HepG2 (cell line): Measurements from ENCODE around the gene MSMB. TPM values are rescaled to one million over a fixed set of nuclear protein-coding genes. Genes with fewer than 3 reads are reported as not detected.

Experiments used
- AFF4 ChIP-seq: sonication (generic); formaldehyde crosslinking; IDR thresholded peaks from 2 replicates; pipeline ENCODE4 v1.4.0; 2020; ENCODE audit warnings: missing genetic modification reagents
- BRD4 ChIP-seq: sonication (generic); formaldehyde crosslinking; IDR thresholded peaks from 2 replicates; pipeline ENCODE4 v1.4.0; 2020; ENCODE audit warnings: missing genetic modification reagents
- EP300 ChIP-seq, 3 experiments: sonication (generic) in 1 of 3; formaldehyde crosslinking in 1 of 3; IDR thresholded peaks; 2 replicates each; pipeline versions ENCODE4 v1.5.1 to v1.6.1; 2011 to 2020; ENCODE audit warnings: low read depth in 2 of 3, low read length in 2 of 3, borderline replicate concordance in 1 of 3, improper control_type of control experiment in 1 of 3, mild to moderate bottlenecking in 1 of 3, missing genetic modification reagents in 1 of 3, moderate library complexity in 1 of 3
- FOXK1 ChIP-seq: sonication (generic); formaldehyde crosslinking; IDR thresholded peaks from 2 replicates; pipeline ENCODE4 v1.4.0; 2020; ENCODE audit warnings: low read depth, missing genetic modification reagents, borderline replicate concordance
- HNF4A ChIP-seq: sonication (generic); formaldehyde crosslinking; IDR thresholded peaks from 2 replicates; pipeline ENCODE4 v1.4.0; 2020; ENCODE audit warnings: missing genetic modification reagents
- HOXA3 ChIP-seq: sonication (generic); formaldehyde crosslinking; IDR thresholded peaks from 2 replicates; pipeline ENCODE4 v1.5.0; 2020; ENCODE audit warnings: missing genetic modification reagents
- MLXIP ChIP-seq: sonication (generic); formaldehyde crosslinking; IDR thresholded peaks from 2 replicates; pipeline ENCODE4 v1.9.0; 2021; ENCODE audit warnings: missing genetic modification reagents, borderline replicate concordance
- MTA1 ChIP-seq: sonication (generic); formaldehyde crosslinking; IDR thresholded peaks from 2 replicates; pipeline ENCODE4 v1.4.0; 2020; ENCODE audit warnings: missing genetic modification reagents, mild to moderate bottlenecking, borderline replicate concordance
- TEAD3 ChIP-seq: optimal IDR thresholded peaks from 2 replicates; pipeline ENCODE3; 2016; ENCODE audit warnings: borderline replicate concordance
- ZNF142 ChIP-seq: sonication (generic); formaldehyde crosslinking; IDR thresholded peaks from 2 replicates; pipeline ENCODE4 v1.4.0; 2020; ENCODE audit warnings: missing genetic modification reagents
- ZNF251 ChIP-seq: sonication (generic); formaldehyde crosslinking; IDR thresholded peaks from 2 replicates; pipeline ENCODE4 v1.9.0; 2021; ENCODE audit warnings: mild to moderate bottlenecking, missing genetic modification reagents
- ZNF775 ChIP-seq: sonication (generic); formaldehyde crosslinking; IDR thresholded peaks from 2 replicates; pipeline ENCODE4 v1.4.0; 2020; ENCODE audit warnings: missing genetic modification reagents, mild to moderate bottlenecking, moderate library complexity, borderline replicate concordance
- polyA plus RNA-seq, 8 experiments: library from polyadenylated mRNA; depleted of rRNA in 3 of 8; stranded (reverse) in 7 of 8; unstranded in 1 of 8; fragments of >200 nt; fragmentation: Illumina TruSeq in 4 of 8; extraction: Trizol in 4 of 8; gene quantifications; 2 replicates each; pipeline versions ENCODE4 v1.2.1 to v1.2.3, GENCODE V29; 2011 to 2016; ENCODE audit warnings: low read depth in 4 of 8, missing spikeins in 1 of 8, mixed read lengths in 1 of 8; ENCODE audit not compliant: insufficient read depth in 1 of 8
- total RNA-seq, 5 experiments: library from RNA; depleted of rRNA; stranded (reverse); fragments of >200 nt; fragmentation: Illumina TruSeq; extraction: Trizol; gene quantifications; 2 replicates each; pipeline ENCODE4 v1.2.3, GENCODE V29; 2016; ENCODE audit warnings: low read depth in 1 of 5

MSMB gene
- total and polyA plus RNA-seq, 2 of the 13 experiments (the other 11 are each of a cell fraction or from before 2014, with no cell fraction given), result 0.84 TPM; not detected in 1

DNA sequence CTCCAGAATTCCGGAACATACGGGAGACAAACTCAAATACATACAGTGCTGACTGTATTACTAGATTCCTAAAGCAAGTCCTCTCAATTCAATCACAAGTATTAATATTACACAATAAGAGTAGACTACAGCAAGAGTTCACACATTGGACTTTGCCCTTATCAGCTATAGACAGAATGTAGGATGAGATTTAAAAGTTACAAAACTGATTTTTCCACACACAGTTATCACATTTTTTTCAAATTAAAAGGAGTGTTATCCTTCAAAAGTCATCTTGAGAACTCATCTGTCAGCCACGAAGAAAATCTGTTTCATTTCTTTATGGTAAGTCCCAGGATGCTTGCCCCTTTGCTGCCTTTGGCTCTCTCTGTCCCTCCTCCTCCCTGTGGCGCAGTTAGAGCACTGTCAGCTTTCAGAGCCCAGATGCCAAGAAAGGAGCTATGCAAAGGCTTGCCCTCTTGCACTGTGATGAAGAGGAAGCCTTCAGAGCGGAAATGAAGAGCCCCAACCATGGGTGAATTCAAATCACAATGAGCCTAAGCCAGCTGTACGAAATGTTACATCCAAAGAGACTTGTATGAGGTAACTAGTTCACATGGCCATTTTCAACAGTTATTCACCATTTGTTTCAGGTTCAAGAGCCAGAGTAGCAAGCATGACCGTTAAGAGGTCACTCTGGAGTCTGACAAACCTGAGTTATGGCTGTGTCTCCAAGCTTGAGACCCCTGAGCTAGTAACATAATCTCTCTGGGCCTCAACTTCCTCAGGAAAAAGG lies 26.3 kb downstream of the MSMB start (continued):
- TF ChIP-seq MLXIP (CRISPR knock-in tag) (no peak), EP300 (IDR thresholded peaks at IDR 0.05; ENCODE audit: low read depth in 2 of 2, low read length in 2 of 2) (no peak), EP300 (CRISPR knock-in tag; IDR thresholded peaks at IDR 0.05; ENCODE audit: borderline replicate concordance) (no peak), MTA1 (CRISPR knock-in tag) (no peak), FOXK1 (CRISPR knock-in tag) (no peak), TEAD3 (CRISPR knock-in tag) (peak; percentile 52), HOXA3 (CRISPR knock-in tag) (peak; percentile 8; the same call in 1 of the 2 replicates), BRD4 (CRISPR knock-in tag) (no peak), ZNF251 (CRISPR knock-in tag) (no peak), ZNF775 (CRISPR knock-in tag) (no peak), AFF4 (CRISPR knock-in tag) (no peak), ZNF142 (CRISPR knock-in tag) (no peak), HNF4A (peak; percentile 71)
